WERI-Rb-1 (cell line): ENCODE measurements around the gene CHRNA4.

Experiments
- DNase-seq: peaks from one replicate; pipeline ENCODE4 v3.0.0-alpha.2; 2020
- H3K27ac ChIP-seq: fragments of 250-450 bp; sonication (Bioruptor Pico); 2 replicates; pipeline ENCODE4 v1.5.1; 2020; ENCODE audit warnings: mild to moderate bottlenecking, moderate library complexity
- H3K27me3 ChIP-seq: fragments of 250-450 bp; sonication (Bioruptor Pico); 2 replicates; pipeline ENCODE4 v1.5.1; 2021; ENCODE audit warnings: mild to moderate bottlenecking, low read depth, moderate library complexity; ENCODE audit not compliant: insufficient read depth, severe bottlenecking
- H3K36me3 ChIP-seq: fragments of 250-450 bp; sonication (Bioruptor Pico); 2 replicates; pipeline ENCODE4 v1.5.1; 2020; ENCODE audit warnings: mild to moderate bottlenecking, moderate library complexity
- H3K4me3 ChIP-seq: 2 replicates; pipeline ENCODE4 v1.5.1; 2011; ENCODE audit warnings: low read depth, mild to moderate bottlenecking, control low read depth, low read length
- H3K9me3 ChIP-seq: fragments of 250-450 bp; sonication (Bioruptor Pico); 2 replicates; pipeline ENCODE4 v1.5.1; 2021; ENCODE audit warnings: mild to moderate bottlenecking, moderate library complexity; ENCODE audit not compliant: severe bottlenecking
- TF ChIP-seq, protein P1 (sequence below): IDR thresholded peaks from 2 replicates; pipeline ENCODE4 v1.5.1; 2011; ENCODE audit warnings: low read depth, mild to moderate bottlenecking, control low read depth, inconsistent platforms, low read length

CHRNA4 gene

DNA sequence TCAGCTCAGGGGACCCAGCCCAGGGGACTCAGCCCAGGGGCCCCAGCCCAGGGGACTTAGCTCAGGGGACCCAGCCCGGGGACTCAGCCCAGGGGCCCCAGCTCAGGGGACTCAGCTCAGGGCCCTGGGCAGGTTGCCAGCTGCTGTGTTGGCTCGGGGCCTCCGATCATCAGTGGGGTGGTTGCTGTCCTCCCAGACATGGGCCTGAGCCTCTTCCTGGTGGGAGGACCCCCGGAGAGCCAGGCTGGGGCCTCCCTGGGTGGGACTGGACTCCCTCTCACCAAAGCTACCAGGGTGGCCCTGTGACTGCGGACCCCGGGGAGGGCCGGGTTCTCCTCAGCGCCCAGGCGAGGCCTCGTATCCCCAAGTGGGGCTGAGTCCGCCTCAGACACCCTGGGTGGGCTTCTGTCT lies 63.8 kb downstream of the CHRNA4 start:
- DNase-seq: no peak
- TF ChIP-seq, protein P1, sequence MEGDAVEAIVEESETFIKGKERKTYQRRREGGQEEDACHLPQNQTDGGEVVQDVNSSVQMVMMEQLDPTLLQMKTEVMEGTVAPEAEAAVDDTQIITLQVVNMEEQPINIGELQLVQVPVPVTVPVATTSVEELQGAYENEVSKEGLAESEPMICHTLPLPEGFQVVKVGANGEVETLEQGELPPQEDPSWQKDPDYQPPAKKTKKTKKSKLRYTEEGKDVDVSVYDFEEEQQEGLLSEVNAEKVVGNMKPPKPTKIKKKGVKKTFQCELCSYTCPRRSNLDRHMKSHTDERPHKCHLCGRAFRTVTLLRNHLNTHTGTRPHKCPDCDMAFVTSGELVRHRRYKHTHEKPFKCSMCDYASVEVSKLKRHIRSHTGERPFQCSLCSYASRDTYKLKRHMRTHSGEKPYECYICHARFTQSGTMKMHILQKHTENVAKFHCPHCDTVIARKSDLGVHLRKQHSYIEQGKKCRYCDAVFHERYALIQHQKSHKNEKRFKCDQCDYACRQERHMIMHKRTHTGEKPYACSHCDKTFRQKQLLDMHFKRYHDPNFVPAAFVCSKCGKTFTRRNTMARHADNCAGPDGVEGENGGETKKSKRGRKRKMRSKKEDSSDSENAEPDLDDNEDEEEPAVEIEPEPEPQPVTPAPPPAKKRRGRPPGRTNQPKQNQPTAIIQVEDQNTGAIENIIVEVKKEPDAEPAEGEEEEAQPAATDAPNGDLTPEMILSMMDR: no peak
- Histone ChIP-seq H3K4me3 (no peak overlapping the region), H3K9me3 (no peaks in the 10 kb centered on the region), H3K36me3 (no peaks in the 10 kb centered on the region), H3K27ac (no peak overlapping the region), H3K27me3 (no peaks in the 10 kb centered on the region)

DNA sequence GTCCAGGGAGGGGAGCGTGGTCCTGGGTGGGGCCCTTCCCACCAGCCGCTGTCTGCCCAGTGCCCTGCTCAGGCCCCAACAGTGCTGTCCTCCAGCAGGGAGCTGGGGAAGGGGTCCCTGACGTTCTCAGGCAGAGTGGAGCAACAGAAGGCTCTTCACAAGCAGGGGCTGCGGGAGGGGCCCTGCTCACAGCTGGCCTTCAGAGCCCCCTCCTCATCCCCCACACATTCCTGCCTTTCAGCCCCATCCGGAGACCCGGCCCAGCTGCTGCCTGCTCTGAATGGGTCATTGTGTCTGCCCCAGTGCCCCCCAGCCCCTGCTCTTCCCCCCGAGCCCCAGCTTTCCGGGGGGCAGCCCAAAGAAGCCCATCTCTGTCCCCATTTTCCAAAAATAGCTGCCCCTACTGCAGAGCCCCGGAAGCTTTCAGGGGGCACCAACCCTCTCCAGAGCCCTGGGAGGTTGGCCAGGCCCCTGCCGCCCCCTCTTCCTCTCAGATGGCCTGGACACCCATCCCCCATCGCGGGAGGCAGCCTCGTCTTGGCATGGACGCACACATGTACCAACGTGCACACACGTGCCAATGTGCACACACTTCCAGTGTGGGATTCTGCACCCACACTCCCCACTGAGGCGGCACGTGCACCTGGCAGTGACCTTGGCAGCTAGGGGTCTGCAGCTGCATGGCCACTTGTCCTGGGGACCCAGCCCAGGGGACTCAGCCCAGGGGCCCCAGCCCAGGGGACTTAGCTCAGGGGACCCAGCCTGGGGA lies 64.4 kb downstream of the CHRNA4 start:
- Histone ChIP-seq H3K36me3 (no peaks in the 10 kb centered on the region), H3K9me3 (no peaks in the 10 kb centered on the region), H3K4me3 (no peak overlapping the region), H3K27me3 (no peaks in the 10 kb centered on the region), H3K27ac (no peak overlapping the region)
- TF ChIP-seq, protein P1: no peak
- no peak for DNase-seq

DNA sequence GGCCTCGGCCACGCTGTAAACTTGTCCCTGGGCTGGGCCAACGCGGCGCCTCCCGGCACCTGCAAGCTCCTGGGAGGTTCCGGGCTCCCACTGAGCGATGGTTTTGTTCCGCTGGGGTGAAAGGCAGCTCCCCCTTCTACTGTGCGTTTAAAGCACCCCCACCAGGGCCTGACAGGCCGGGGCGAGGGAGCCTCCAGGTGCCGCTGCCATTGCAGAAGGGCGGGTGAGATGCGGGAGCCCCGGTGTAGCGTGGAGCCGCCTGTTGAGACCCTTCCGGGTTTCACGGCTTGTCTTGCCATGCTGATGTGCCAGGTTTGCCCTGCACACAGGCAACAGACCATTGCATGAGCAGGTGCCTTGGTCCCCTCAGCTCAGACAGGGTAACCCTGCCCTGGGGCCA lies 65.3 kb downstream of the CHRNA4 start:
- H3K36me3 ChIP-seq: no peaks in the 10 kb centered on the region
- no peak overlapping the region for H3K4me3 ChIP-seq
- H3K9me3 ChIP-seq: no peaks in the 10 kb centered on the region
- TF ChIP-seq, protein P1: no peak
- no peaks in the 10 kb centered on the region for H3K27me3 ChIP-seq
- no peak for DNase-seq
- H3K27ac ChIP-seq: no peak overlapping the region

DNA sequence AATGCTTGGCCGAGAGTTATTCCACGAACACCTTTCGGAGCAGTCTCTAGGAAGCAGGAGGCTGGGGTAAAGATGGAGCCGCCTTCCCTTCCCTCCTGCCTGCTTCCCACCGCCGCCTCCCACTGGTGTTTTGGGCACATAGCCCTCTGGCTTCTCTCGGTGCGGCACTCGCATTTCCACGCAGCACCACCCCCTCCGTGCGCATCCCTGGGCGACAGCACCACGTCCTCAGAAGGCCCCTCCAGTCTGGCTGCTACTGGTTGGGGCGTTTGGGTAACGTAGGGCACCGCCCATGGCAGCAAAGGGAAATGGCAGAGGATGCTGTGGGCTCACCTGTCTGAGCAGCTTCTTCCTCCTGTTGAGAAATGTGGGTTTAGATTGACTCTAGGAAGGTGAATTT lies 65.7 kb downstream of the CHRNA4 start:
- no peak overlapping the region for H3K27ac ChIP-seq
- no peaks in the 10 kb centered on the region for H3K27me3 ChIP-seq
- DNase-seq: peak; percentile 68
- H3K36me3 ChIP-seq: no peaks in the 10 kb centered on the region
- no peak overlapping the region for H3K4me3 ChIP-seq
- TF ChIP-seq, protein P1: peak; percentile 63
- H3K9me3 ChIP-seq: no peaks in the 10 kb centered on the region

DNA sequence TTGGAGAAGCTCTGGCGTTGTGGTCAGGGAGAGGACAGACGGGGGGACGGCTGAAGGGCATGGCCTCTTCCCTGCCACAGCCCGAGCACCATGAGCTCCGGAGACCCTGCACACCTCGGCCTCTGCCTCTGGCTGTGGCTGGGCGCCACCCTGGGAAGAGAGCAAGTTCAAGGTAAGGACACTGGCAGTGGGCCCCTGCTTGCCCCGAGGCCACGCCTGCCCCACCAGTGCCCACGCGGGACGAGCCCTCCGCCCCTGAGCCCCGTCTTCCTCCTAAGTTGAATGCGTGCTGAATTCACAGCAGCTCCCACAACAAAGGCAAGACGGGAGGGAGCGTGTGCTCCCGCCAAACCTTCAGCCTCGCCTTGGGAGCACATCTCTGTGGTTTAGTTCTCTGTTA lies 66.1 kb downstream of the CHRNA4 start:
- no peaks in the 10 kb centered on the region for H3K27me3 ChIP-seq
- DNase-seq: no peak
- TF ChIP-seq, protein P1: no peak
- H3K4me3 ChIP-seq: no peak overlapping the region
- H3K36me3 ChIP-seq: no peaks in the 10 kb centered on the region
- H3K27ac ChIP-seq: no peak overlapping the region
- H3K9me3 ChIP-seq: no peaks in the 10 kb centered on the region

DNA sequence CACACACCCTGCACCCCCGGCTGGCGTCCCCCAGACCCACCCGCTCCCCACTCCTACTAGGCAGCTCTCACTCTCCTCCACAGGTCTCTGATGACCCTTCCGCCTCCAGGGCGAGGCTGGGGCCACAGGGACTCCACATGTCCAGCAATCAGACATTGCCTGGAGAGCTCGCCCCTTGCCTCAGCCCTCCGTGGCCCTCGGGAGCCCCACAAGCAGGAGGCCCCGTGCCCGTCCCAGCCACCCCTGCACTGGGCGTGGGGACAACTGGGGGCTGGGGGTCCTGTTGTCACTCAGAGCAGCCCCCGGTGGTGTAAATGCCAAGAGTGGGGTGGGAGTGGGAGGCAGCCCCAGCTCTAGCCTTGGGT lies 66.6 kb downstream of the CHRNA4 start:
- Histone ChIP-seq H3K4me3 (no peak overlapping the region), H3K36me3 (peaks cover under 1% of the 10 kb centered on the region), H3K27me3 (no peaks in the 10 kb centered on the region), H3K27ac (no peak overlapping the region; the same call in 1 of the 2 replicates), H3K9me3 (no peaks in the 10 kb centered on the region)
- no peak for DNase-seq
- TF ChIP-seq, protein P1: no peak
